Upper lobe of right lung (tissue), 1 donor: ENCODE data around the gene CASP3. TPM values are rescaled to one million over a fixed set of nuclear protein-coding genes. Genes with fewer than 3 reads are reported as not detected.

Experiments used
- ATAC-seq: fragments of 200-7000 bp; cut with Tn5 transposase; one replicate; pipeline ENCODE4 v1.9.1; 2020; ENCODE audit warnings: mild to moderate bottlenecking, moderate library complexity
- DNase-seq: peaks from one replicate; pipeline ENCODE4 v3.0.0-alpha.2; 2020
- H3K27ac ChIP-seq: fragments of 200-600 bp; one replicate; pipeline ENCODE4 v1.8.0; 2022
- H3K27me3 ChIP-seq: fragments of 200-600 bp; one replicate; pipeline ENCODE4 v1.8.0; 2022; ENCODE audit warnings: mild to moderate bottlenecking
- H3K36me3 ChIP-seq: fragments of 200-600 bp; one replicate; pipeline ENCODE4 v1.8.0; 2022
- H3K4me1 ChIP-seq: fragments of 200-600 bp; one replicate; pipeline ENCODE4 v1.8.0; 2022
- H3K4me3 ChIP-seq: fragments of 200-600 bp; one replicate; pipeline ENCODE4 v1.8.0; 2022; ENCODE audit warnings: mild to moderate bottlenecking
- H3K9me3 ChIP-seq: fragments of 200-600 bp; one replicate; pipeline ENCODE4 v1.8.0; 2022
- intact Hi-C: fragments of 100-400 bp; cut with DNase I; formaldehyde crosslinking; loops from one replicate; pipeline ENCODE4 v1.11.0; 2022
- total RNA-seq: library from RNA; stranded (reverse); fragmentation: NEBNext Ultra II Directional; extraction: Animal tissue kit (Norgen Biotek cat#: 25700); gene quantifications from one replicate; pipeline ENCODE4 v1.2.1, GENCODE V29; 2021
- TF ChIP-seq, protein P1 (sequence below): fragments of 200-600 bp; IDR thresholded peaks from one replicate; pipeline ENCODE4 v1.8.0; 2022; ENCODE audit warnings: antibody characterized with exemption
- donor health status: DM: no; HTN: yes; CAD: no; lungs with severe emphysema.

The CASP3 gene
- total RNA-seq, 1 donor from 2014 or later, result 17.5 TPM

DNA sequence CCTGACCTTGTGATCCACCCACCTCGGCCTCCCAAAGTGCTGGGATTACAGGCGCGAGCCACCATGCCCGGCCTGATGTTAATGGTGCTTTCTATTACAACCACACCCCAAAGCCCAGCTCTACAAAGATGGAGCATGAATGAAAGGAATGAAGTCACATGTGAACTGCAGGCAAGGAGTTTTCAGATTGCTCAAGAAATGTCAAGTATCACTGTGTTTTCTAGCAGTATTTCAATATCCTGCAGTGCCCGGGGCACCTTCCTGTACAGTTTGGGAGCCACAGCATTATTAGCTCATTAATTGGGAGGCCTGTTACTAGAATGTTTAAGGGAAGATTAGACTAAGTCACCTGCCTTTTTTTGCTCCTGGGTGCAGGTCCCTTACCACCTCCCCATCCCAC is 40.4 kb upstream of the CASP3 start:
- TF ChIP-seq, protein P1, sequence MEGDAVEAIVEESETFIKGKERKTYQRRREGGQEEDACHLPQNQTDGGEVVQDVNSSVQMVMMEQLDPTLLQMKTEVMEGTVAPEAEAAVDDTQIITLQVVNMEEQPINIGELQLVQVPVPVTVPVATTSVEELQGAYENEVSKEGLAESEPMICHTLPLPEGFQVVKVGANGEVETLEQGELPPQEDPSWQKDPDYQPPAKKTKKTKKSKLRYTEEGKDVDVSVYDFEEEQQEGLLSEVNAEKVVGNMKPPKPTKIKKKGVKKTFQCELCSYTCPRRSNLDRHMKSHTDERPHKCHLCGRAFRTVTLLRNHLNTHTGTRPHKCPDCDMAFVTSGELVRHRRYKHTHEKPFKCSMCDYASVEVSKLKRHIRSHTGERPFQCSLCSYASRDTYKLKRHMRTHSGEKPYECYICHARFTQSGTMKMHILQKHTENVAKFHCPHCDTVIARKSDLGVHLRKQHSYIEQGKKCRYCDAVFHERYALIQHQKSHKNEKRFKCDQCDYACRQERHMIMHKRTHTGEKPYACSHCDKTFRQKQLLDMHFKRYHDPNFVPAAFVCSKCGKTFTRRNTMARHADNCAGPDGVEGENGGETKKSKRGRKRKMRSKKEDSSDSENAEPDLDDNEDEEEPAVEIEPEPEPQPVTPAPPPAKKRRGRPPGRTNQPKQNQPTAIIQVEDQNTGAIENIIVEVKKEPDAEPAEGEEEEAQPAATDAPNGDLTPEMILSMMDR, result no peak
- H3K9me3 ChIP-seq, result no peaks in the 10 kb centered on the region
- H3K4me3 ChIP-seq, result no peak overlapping the region
- H3K27me3 ChIP-seq, result no peaks in the 10 kb centered on the region
- H3K4me1 ChIP-seq, result no peaks in the 10 kb centered on the region
- peaks cover 27% of the 10 kb centered on the region for H3K36me3 ChIP-seq
- H3K27ac ChIP-seq, result no peak overlapping the region
- DNase-seq (no peak), ATAC-seq (no peak)
- intact Hi-C loops, result no loop called here

DNA sequence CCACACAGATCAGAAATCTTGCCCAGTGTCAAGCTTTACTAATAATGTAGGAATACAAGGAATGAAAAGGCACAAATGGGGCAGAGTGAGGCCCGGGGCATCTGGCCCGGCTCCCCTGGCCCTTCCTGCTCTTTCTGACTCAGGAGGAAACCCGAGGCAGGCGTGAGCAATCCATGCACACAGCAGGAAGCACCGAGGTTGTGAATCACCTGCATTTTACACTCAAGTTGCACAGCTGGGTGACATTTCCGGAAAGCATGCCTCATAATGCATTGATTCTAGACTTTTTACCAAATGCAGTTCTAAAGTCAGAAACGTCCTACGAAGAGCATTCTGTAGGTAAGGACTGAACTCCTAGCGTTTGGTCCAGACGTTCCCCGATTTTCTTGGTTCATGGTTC is 39.2 kb upstream of the CASP3 start:
- TF ChIP-seq, protein P1, result no peak
- DNase-seq (no peak), ATAC-seq (no peak)
- intact Hi-C loops, result no loop called here
- Histone ChIP-seq H3K36me3 (peaks cover 15% of the 10 kb centered on the region), H3K27me3 (no peaks in the 10 kb centered on the region), H3K4me1 (no peaks in the 10 kb centered on the region), H3K4me3 (no peak overlapping the region), H3K9me3 (no peaks in the 10 kb centered on the region), H3K27ac (no peak overlapping the region)

DNA sequence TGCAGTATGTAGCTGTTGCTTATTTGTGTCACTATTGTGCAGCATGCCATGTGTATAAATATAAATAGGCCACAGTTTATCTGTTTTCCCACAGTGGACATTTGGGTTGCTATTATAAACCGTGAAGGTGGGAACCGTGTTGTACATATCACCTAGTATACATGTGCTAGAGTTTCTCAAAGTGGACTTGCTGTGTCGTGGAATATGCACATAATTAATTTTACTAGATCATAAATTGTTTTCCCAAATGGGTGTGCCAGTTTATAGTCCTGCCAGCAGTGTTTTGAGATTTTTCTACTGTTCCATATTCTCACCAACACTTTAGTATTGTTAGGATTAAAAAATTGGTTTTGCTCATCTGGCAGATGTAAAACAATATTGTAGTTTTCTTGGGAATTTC is 38.8 kb upstream of the CASP3 start:
- H3K27ac ChIP-seq, result no peak overlapping the region
- H3K9me3 ChIP-seq, result no peaks in the 10 kb centered on the region
- DNase-seq (no peak), ATAC-seq (no peak)
- TF ChIP-seq, protein P1, result no peak
- H3K36me3 ChIP-seq, result peaks cover 12% of the 10 kb centered on the region
- no peak overlapping the region for H3K4me3 ChIP-seq
- no peaks in the 10 kb centered on the region for H3K27me3 ChIP-seq
- H3K4me1 ChIP-seq, result no peaks in the 10 kb centered on the region
- intact Hi-C loops, result no loop called here

DNA sequence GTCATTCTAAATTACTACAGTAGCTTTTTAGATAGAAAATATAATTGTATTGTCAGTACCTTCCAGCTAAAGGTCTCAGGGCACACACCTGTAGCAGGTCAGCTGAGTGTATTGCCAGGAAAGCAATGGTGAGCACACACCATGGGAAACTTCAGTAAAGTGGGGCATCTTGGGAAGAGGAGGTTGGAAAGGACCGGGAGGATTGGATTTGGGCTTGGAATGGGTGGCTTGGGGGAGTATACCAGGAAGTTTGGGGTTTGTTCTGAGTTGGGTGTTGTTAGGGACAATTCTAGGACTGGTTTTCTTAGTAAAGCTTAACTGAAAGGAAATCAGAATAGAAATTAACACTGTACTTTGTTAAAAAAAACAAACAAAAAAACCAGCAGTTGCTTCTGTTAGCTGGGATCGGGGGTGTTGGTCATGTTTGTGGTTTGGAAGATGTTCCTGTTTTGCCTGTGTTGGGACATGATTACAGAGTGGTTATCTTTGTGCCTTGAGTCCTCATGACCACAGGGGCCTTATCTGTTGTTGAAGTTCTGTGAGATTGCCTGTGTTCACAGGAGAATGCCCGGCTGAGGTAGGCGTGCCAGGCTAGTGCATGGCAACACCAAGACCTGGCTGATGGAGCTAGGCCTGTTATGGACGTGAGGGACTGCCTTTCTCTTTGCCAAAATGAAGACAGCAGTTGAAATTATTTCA is 35.4 kb upstream of the CASP3 start:
- Histone ChIP-seq H3K27me3 (no peaks in the 10 kb centered on the region), H3K4me1 (peaks cover 8% of the 10 kb centered on the region), H3K27ac (no peak overlapping the region), H3K36me3 (no peaks in the 10 kb centered on the region), H3K9me3 (no peaks in the 10 kb centered on the region), H3K4me3 (no peak overlapping the region)
- TF ChIP-seq, protein P1, result no peak
- no peak for DNase-seq
- intact Hi-C loops, result no loop called here
- peak; percentile 81 for ATAC-seq

DNA sequence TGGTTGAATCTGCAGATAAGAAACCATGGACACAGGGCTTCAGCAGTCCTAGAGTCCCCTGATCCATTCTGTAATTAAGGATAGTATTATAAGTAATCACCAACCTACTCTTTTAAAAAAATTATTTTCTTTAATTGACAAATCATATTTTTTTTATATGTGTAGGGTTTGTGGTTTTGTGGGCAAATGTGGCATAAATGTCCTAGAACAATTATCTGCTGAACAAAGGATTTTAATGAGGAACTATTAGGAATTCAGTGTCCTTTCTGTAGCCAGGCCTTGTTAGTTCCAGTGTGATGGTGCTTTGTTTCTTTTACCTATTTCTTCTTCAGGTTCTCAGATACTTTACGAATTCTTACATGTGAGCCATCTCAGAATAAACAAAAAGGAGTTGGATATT is 32.7 kb upstream of the CASP3 start:
- DNase-seq, result no peak
- Histone ChIP-seq H3K27ac (no peak overlapping the region), H3K9me3 (no peaks in the 10 kb centered on the region), H3K36me3 (no peaks in the 10 kb centered on the region), H3K27me3 (no peaks in the 10 kb centered on the region), H3K4me1 (peaks cover 8% of the 10 kb centered on the region), H3K4me3 (no peak overlapping the region)
- intact Hi-C loops, result no loop called here
- ATAC-seq, result no peak
- TF ChIP-seq, protein P1, result no peak

DNA sequence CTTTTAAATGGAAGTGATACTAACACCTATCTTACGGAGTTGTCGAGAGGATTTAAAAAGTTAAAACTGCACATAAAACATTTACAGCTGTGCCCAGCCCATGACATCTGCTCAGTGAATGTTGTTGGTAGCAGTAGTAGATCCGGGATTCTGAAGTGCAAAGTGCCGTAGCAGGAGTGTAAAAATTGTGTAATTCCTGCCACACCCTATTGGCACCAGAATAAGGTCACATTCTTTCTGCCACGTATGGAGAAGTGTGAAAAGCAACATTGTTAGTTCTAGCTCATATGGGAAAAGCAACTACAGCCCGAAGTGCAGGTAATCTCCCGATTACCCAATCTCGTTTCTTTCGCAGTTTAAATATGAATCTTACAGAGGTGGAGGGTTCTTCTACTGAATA is 31.5 kb upstream of the CASP3 start:
- no peak overlapping the region for H3K4me3 ChIP-seq
- intact Hi-C loops, result no loop called here
- DNase-seq, result no peak

More for the DNA sequence above, 31.5 kb upstream of the CASP3 start:
- Histone ChIP-seq H3K4me1 (peaks cover 8% of the 10 kb centered on the region), H3K27ac (no peak overlapping the region), H3K36me3 (no peaks in the 10 kb centered on the region), H3K27me3 (no peaks in the 10 kb centered on the region), H3K9me3 (no peaks in the 10 kb centered on the region)
- ATAC-seq, result peak; percentile 72
- TF ChIP-seq, protein P1, result no peak
